H1 (cell line): ENCODE measurements around the gene CPED1.

Experiments
- CTCF ChIP-seq, 3 experiments: IDR thresholded peaks; 1 replicate in 2 of 3; 2 replicates in 1 of 3; pipeline versions ENCODE4 v1.5.1 to v1.6.1; 2011; ENCODE audit warnings: low read length in 3 of 3, mild to moderate bottlenecking in 3 of 3, inconsistent platforms in 2 of 3, low read depth in 1 of 3, moderate library complexity in 1 of 3; ENCODE audit not compliant: insufficient read depth in 1 of 3; ENCODE audit errors: control extremely low read depth in 1 of 3
- EP300 ChIP-seq, 2 experiments: IDR thresholded peaks; 1 replicate in 1 of 2; 2 replicates in 1 of 2; pipeline ENCODE4 v1.6.1; 2011 to 2012; ENCODE audit warnings: low read depth in 2 of 2, low read length in 2 of 2, mild to moderate bottlenecking in 2 of 2, borderline replicate concordance in 1 of 2, inconsistent platforms in 1 of 2, moderate library complexity in 1 of 2
- GABPA ChIP-seq: IDR thresholded peaks from 2 replicates; pipeline ENCODE4 v1.6.1; 2011; ENCODE audit warnings: mild to moderate bottlenecking, low read length, moderate library complexity, borderline replicate concordance; ENCODE audit not compliant: insufficient read depth
- GTF2F1 ChIP-seq: IDR thresholded peaks from 2 replicates; pipeline ENCODE4 v1.6.1; 2012; ENCODE audit warnings: low read depth, low read length, improper control_type of control experiment, borderline replicate concordance
- JUN ChIP-seq: IDR thresholded peaks from 2 replicates; pipeline ENCODE4 v1.6.1; 2011; ENCODE audit warnings: low read depth, mild to moderate bottlenecking, improper control_type of control experiment, low read length
- JUND ChIP-seq: IDR thresholded peaks from 2 replicates; pipeline ENCODE4 v1.6.1; 2011; ENCODE audit warnings: mild to moderate bottlenecking, improper control_type of control experiment, low read length
- MAX ChIP-seq: IDR thresholded peaks from 2 replicates; pipeline ENCODE4 v1.6.1; 2012; ENCODE audit warnings: inconsistent platforms
- POLR2A ChIP-seq, 2 experiments: IDR thresholded peaks; 1 replicate in 1 of 2; 2 replicates in 1 of 2; pipeline ENCODE4 v1.6.1; 2011; ENCODE audit warnings: low read depth in 2 of 2, low read length in 2 of 2, mild to moderate bottlenecking in 2 of 2; ENCODE audit errors: control extremely low read depth in 1 of 2
- POLR2AphosphoS5 ChIP-seq: IDR thresholded peaks from 2 replicates; pipeline ENCODE4 v1.6.1; 2011; ENCODE audit warnings: low read depth, low read length
- RNF2 ChIP-seq: fragments of 200-900, 300-1000 bp; sonication (generic); IDR thresholded peaks from 2 replicates; pipeline ENCODE4 v1.7.1; 2016; ENCODE audit warnings: borderline replicate concordance, low read depth, mild to moderate bottlenecking, antibody characterized with exemption, low read length; ENCODE audit not compliant: poor library complexity, severe bottlenecking; ENCODE audit errors: missing control alignments
- TEAD4 ChIP-seq: IDR thresholded peaks from 2 replicates; pipeline ENCODE4 v1.6.1; 2012; ENCODE audit warnings: low read depth, low read length, inconsistent platforms, mixed read lengths
- USF2 ChIP-seq: IDR thresholded peaks from 2 replicates; pipeline ENCODE4 v1.6.1; 2011; ENCODE audit warnings: low read length, improper control_type of control experiment

GRCh38 chr7:121043314-121044234 lies 55.1 kb downstream of the CPED1 start:
- TF ChIP-seq EP300 (IDR thresholded peaks at IDR 0.05; ENCODE audit: borderline replicate concordance in 1 of 2, low read depth in 2 of 2, low read length in 2 of 2) (no peak), GTF2F1 (no peak), CTCF (IDR thresholded peaks at IDR 0.05; ENCODE audit: control extremely low read depth in 1 of 3, insufficient read depth in 1 of 3, low read depth in 1 of 3, low read length in 3 of 3) (no peak), POLR2AphosphoS5 (no peak), RNF2 (no peak), JUN (no peak), TEAD4 (no peak), USF2 (no peak), POLR2A (IDR thresholded peaks at IDR 0.05; ENCODE audit: control extremely low read depth in 1 of 2, low read depth in 2 of 2, low read length in 2 of 2) (no peak), GABPA (no peak), JUND (no peak), MAX (no peak)
